Measurements from ENCODE around the gene MYO1C. TPM values are rescaled to one million over a fixed set of nuclear protein-coding genes. Genes with fewer than 3 reads are reported as not detected.

The MYO1C gene
- total and polyA plus RNA-seq, 9 of the 15 experiments (the other 6 are each of a cell fraction or from before 2014, with no cell fraction given), result 0.46 to 32.5 (median 11.6) TPM

GRCh38 chr17:1420981-1421380 lies 71.5 kb downstream of the MYO1C start:
- WGBS (ENCODE audit: insufficient coverage, low coverage, missing lambda C conversion rate), result 92% methylated on average over 2 of the region's 2 CpGs
- no peak overlapping the region for H3K4me3 ChIP-seq
- H3K9me1 ChIP-seq (ENCODE audit: control insufficient read depth, insufficient read depth, low read length), result no peaks in the 10 kb centered on the region
- CTCF ChIA-PET (ENCODE audit: low intra/inter-chr PET ratio), result no interaction called here
- no peak overlapping the region for H3K4me2 ChIP-seq (ENCODE audit: insufficient read depth, low read length)
- H3K4me1 ChIP-seq (replicated peaks in 1 of 2; ENCODE audit: control insufficient read depth in 2 of 2, insufficient read depth in 2 of 2, low read length in 2 of 2), result no peaks in the 10 kb centered on the region
- in situ Hi-C loops (cut with MboI) (no loop called here), intact Hi-C loops (cut with micrococcal nuclease) (no loop called here)
- FAIRE-seq (no peak), ATAC-seq (no peak), DNase-seq (ENCODE audit: extremely low read depth in 1 of 4, low spot score in 3 of 4) (no peak)
- H3K27ac ChIP-seq (ENCODE audit: extremely low read depth, low read depth, low read length), result no peak overlapping the region
- H3K79me2 ChIP-seq (ENCODE audit: control insufficient read depth, insufficient read depth, low read length), result peaks cover 7% of the 10 kb centered on the region; the same call in 2 of the 3 replicates
- no TSS peak for BruUV-seq (replicated peaks)
- H3K27me3 ChIP-seq (ENCODE audit: control insufficient read depth in 2 of 2, insufficient read depth in 2 of 2, low read length in 2 of 2), result no peaks in the 10 kb centered on the region
- TF ChIP-seq RFX5 (IDR thresholded peaks at IDR 0.05; ENCODE audit: low read depth, low read length), result no peak
- TF ChIP-seq ARHGAP35 (IDR thresholded peaks at IDR 0.05; ENCODE audit: partially characterized antibody), result no peak
- TF ChIP-seq GABPB2 (CRISPR knock-in tag; conservative IDR thresholded peaks at IDR 0.05), result no peak
- no peak for TF ChIP-seq RBM17 (IDR thresholded peaks at IDR 0.05; ENCODE audit: borderline replicate concordance, low read depth, low read length)
- H2AFZ ChIP-seq (ENCODE audit: low read depth, low read length), result no peak overlapping the region
- no peaks in the 10 kb centered on the region; the same call in none of the 2 replicates for H4K20me1 ChIP-seq (replicated peaks; ENCODE audit: control insufficient read depth, insufficient read depth, low read length)
- peaks cover 40% of the 10 kb centered on the region; the same call in 2 of the 3 replicates for H3K36me3 ChIP-seq (ENCODE audit: control insufficient read depth, insufficient read depth, low read length)
- H3K9ac ChIP-seq (ENCODE audit: insufficient read depth in 1 of 2, low read depth in 2 of 2, low read length in 2 of 2), result no peak overlapping the region
- POLR2A ChIA-PET, result no interaction called here
- H3K9me3 ChIP-seq (replicated peaks; ENCODE audit: control insufficient read depth, insufficient read depth, low read depth, low read length), result no peaks in the 10 kb centered on the region

GRCh38 chr17:1420163-1420562 lies 72.3 kb downstream of the MYO1C start:
- Histone ChIP-seq H2AFZ (ENCODE audit: low read depth, low read length) (no peak overlapping the region), H3K4me1 (replicated peaks in 1 of 2; ENCODE audit: control insufficient read depth in 2 of 2, insufficient read depth in 2 of 2, low read length in 2 of 2) (no peaks in the 10 kb centered on the region), H3K27ac (ENCODE audit: extremely low read depth, low read depth, low read length) (no peak overlapping the region), H3K4me2 (ENCODE audit: insufficient read depth, low read length) (no peak overlapping the region), H3K79me2 (ENCODE audit: control insufficient read depth, insufficient read depth, low read length) (no peaks in the 10 kb centered on the region; the same call in 1 of the 3 replicates), H3K9me3 (replicated peaks; ENCODE audit: control insufficient read depth, insufficient read depth, low read depth, low read length) (no peaks in the 10 kb centered on the region), H3K27me3 (ENCODE audit: control insufficient read depth in 2 of 2, insufficient read depth in 2 of 2, low read length in 2 of 2) (no peaks in the 10 kb centered on the region), H3K9ac (ENCODE audit: insufficient read depth in 1 of 2, low read depth in 2 of 2, low read length in 2 of 2) (no peak overlapping the region), H3K9me1 (ENCODE audit: control insufficient read depth, insufficient read depth, low read length) (no peaks in the 10 kb centered on the region), H4K20me1 (replicated peaks; ENCODE audit: control insufficient read depth, insufficient read depth, low read length) (no peaks in the 10 kb centered on the region; the same call in none of the 2 replicates), H3K4me3 (no peak overlapping the region), H3K36me3 (ENCODE audit: control insufficient read depth, insufficient read depth, low read length) (peaks cover 32% of the 10 kb centered on the region; the same call in 2 of the 3 replicates)
- CTCF ChIA-PET (ENCODE audit: low intra/inter-chr PET ratio), result no interaction called here
- no peak for ATAC-seq
- 90% methylated on average over 7 of the region's 11 CpGs for WGBS (ENCODE audit: insufficient coverage, low coverage, missing lambda C conversion rate)
- in situ Hi-C loops (cut with MboI) (no loop called here), intact Hi-C loops (cut with micrococcal nuclease) (no loop called here)
- POLR2A ChIA-PET, result interaction anchor here (0.5 kb wide), 1 partner anchor 69 kb away, joined by 3 read pairs; no protein-coding TSS in a partner anchor
- FAIRE-seq, result no peak
- DNase-seq (ENCODE audit: extremely low read depth in 1 of 4, low spot score in 3 of 4), result no peak
- BruUV-seq (replicated peaks), result no TSS peak
- no peak for TF ChIP-seq CUX1 (CRISPR knock-in tag; IDR thresholded peaks at IDR 0.05)
- no peak for TF ChIP-seq NR1H2 (CRISPR knock-in tag; IDR thresholded peaks at IDR 0.05)
- no peak for TF ChIP-seq GATAD2B (IDR thresholded peaks at IDR 0.05; ENCODE audit: borderline replicate concordance)
- TF ChIP-seq SIN3A (IDR thresholded peaks at IDR 0.05; ENCODE audit: borderline replicate concordance in 2 of 2, control insufficient read depth in 1 of 2, low read depth in 2 of 2, low read length in 2 of 2), result no peak
- no peak for TF ChIP-seq NR3C1 (CRISPR knock-in tag; IDR thresholded peaks at IDR 0.05)
- no peak for TF ChIP-seq FOXK2 (conservative IDR thresholded peaks at IDR 0.05 in 1 of 2, IDR thresholded peaks at IDR 0.05 in 1 of 2; ENCODE audit: low read depth in 2 of 2)
- TF ChIP-seq KDM5B (IDR thresholded peaks at IDR 0.05; ENCODE audit: insufficient replicate concordance, low read depth, low read length), result no peak
